Measurements from ENCODE around the gene PFDN1.

The PFDN1 gene

GRCh38 chr5:140318792-140319191 lies 15.9 kb upstream of the PFDN1 start:
- Histone ChIP-seq H3K4me1 (peaks cover 15% of the 10 kb centered on the region), H3K27me3 (no peaks in the 10 kb centered on the region), H3K4me3 (no peak overlapping the region), H3K9ac (no peak overlapping the region), H3K27ac (no peak overlapping the region), H3K4me2 (no peak overlapping the region), H3K36me3 (no peaks in the 10 kb centered on the region), H4K20me1 (no peaks in the 10 kb centered on the region), H3K9me3 (no peaks in the 10 kb centered on the region)
- TF ChIP-seq Cebpa-rat (IDR thresholded peaks at IDR 0.05): no peak

- Histone ChIP-seq H4K20me1 (no peaks in the 10 kb centered on the region), H3K4me2 (no peak overlapping the region)
Measured at GRCh38 chr5:140317859-140318258, 15.0 kb upstream of the PFDN1 start.

GRCh38 chr5:140312791-140313189 lies 9.9 kb upstream of the PFDN1 start:
- H3K36me3 ChIP-seq: no peaks in the 10 kb centered on the region
- H3K27ac ChIP-seq: peak overlapping the region; percentile 69
- peak overlapping the region; percentile 81 for H3K4me2 ChIP-seq
- no peaks in the 10 kb centered on the region for H4K20me1 ChIP-seq
- no peak overlapping the region for H3K9ac ChIP-seq
- no peaks in the 10 kb centered on the region for H3K27me3 ChIP-seq
- peaks cover 30% of the 10 kb centered on the region for H3K4me1 ChIP-seq
- no peaks in the 10 kb centered on the region for H3K9me3 ChIP-seq
- no peak overlapping the region for H3K4me3 ChIP-seq
- TF ChIP-seq Cebpa-rat (IDR thresholded peaks at IDR 0.05): no peak

More at GRCh38 chr5:140317859-140318258, 15.0 kb upstream of the PFDN1 start:
- TF ChIP-seq Cebpa-rat (IDR thresholded peaks at IDR 0.05): no peak
- Histone ChIP-seq H3K9me3 (no peaks in the 10 kb centered on the region), H3K36me3 (no peaks in the 10 kb centered on the region), H3K4me3 (no peak overlapping the region), H3K9ac (no peak overlapping the region), H3K4me1 (peaks cover 13% of the 10 kb centered on the region), H3K27ac (no peak overlapping the region), H3K27me3 (no peaks in the 10 kb centered on the region)

- H3K27me3 ChIP-seq: no peaks in the 10 kb centered on the region
- no peaks in the 10 kb centered on the region for H4K20me1 ChIP-seq
- TF ChIP-seq Cebpa-rat (IDR thresholded peaks at IDR 0.05): no peak
- H3K9me3 ChIP-seq: no peaks in the 10 kb centered on the region
- peak overlapping the region; percentile 81 for H3K4me2 ChIP-seq
- H3K9ac ChIP-seq: peak overlapping the region; percentile 47
- peak overlapping the region; percentile 23 for H3K4me3 ChIP-seq
- peaks cover 30% of the 10 kb centered on the region for H3K4me1 ChIP-seq
- H3K27ac ChIP-seq: peak overlapping the region; percentile 69
- no peaks in the 10 kb centered on the region for H3K36me3 ChIP-seq
Measured at GRCh38 chr5:140312067-140312790, 9.3 kb upstream of the PFDN1 start.

GRCh38 chr5:140311011-140311467 lies 8.1 kb upstream of the PFDN1 start:
- no peaks in the 10 kb centered on the region for H3K36me3 ChIP-seq
- H4K20me1 ChIP-seq: no peaks in the 10 kb centered on the region
- H3K9ac ChIP-seq: no peak overlapping the region
- no peak overlapping the region for H3K4me3 ChIP-seq
- H3K4me2 ChIP-seq: no peak overlapping the region
- TF ChIP-seq Cebpa-rat (IDR thresholded peaks at IDR 0.05): no peak
- peaks cover 40% of the 10 kb centered on the region for H3K4me1 ChIP-seq
- no peaks in the 10 kb centered on the region for H3K27me3 ChIP-seq
- H3K27ac ChIP-seq: no peak overlapping the region
- no peaks in the 10 kb centered on the region for H3K9me3 ChIP-seq

GRCh38 chr5:140310434-140310833 lies 7.5 kb upstream of the PFDN1 start:
- no peak overlapping the region for H3K27ac ChIP-seq
- no peaks in the 10 kb centered on the region for H3K36me3 ChIP-seq
- H3K9me3 ChIP-seq: no peaks in the 10 kb centered on the region
- TF ChIP-seq Cebpa-rat (IDR thresholded peaks at IDR 0.05): no peak
- no peaks in the 10 kb centered on the region for H3K27me3 ChIP-seq
- H3K4me3 ChIP-seq: no peak overlapping the region
- peaks cover 41% of the 10 kb centered on the region for H3K4me1 ChIP-seq
- no peak overlapping the region for H3K9ac ChIP-seq
- H3K4me2 ChIP-seq: no peak overlapping the region
- no peaks in the 10 kb centered on the region for H4K20me1 ChIP-seq

GRCh38 chr5:140309706-140310249 lies 6.9 kb upstream of the PFDN1 start:
- H3K9me3 ChIP-seq: no peaks in the 10 kb centered on the region
- no peak overlapping the region for H3K27ac ChIP-seq
- H3K9ac ChIP-seq: no peak overlapping the region
- no peaks in the 10 kb centered on the region for H4K20me1 ChIP-seq
- no peaks in the 10 kb centered on the region for H3K27me3 ChIP-seq
- no peak overlapping the region for H3K4me2 ChIP-seq
- no peak for TF ChIP-seq Cebpa-rat (IDR thresholded peaks at IDR 0.05)
- H3K4me1 ChIP-seq: peaks cover 41% of the 10 kb centered on the region
- H3K4me3 ChIP-seq: no peak overlapping the region
- no peaks in the 10 kb centered on the region for H3K36me3 ChIP-seq

GRCh38 chr5:140305471-140305870 lies 2.6 kb upstream of the PFDN1 start:
- Histone ChIP-seq H3K9ac (no peak overlapping the region), H3K4me2 (no peak overlapping the region), H4K20me1 (no peaks in the 10 kb centered on the region), H3K4me1 (peaks cover 35% of the 10 kb centered on the region), H3K36me3 (peaks cover under 1% of the 10 kb centered on the region; the same call in 1 of the 2 replicates), H3K27me3 (no peaks in the 10 kb centered on the region), H3K9me3 (no peaks in the 10 kb centered on the region), H3K27ac (no peak overlapping the region), H3K4me3 (no peak overlapping the region)
- TF ChIP-seq Cebpa-rat (IDR thresholded peaks at IDR 0.05): no peak

- TF ChIP-seq Cebpa-rat (IDR thresholded peaks at IDR 0.05): no peak
- no peak overlapping the region for H3K27ac ChIP-seq
Measured at GRCh38 chr5:140303966-140304365, 1.1 kb upstream of the PFDN1 start.

GRCh38 chr5:140301136-140301535 lies 1.8 kb downstream of the PFDN1 start:
- peaks cover 26% of the 10 kb centered on the region for H3K4me1 ChIP-seq
- no peak overlapping the region for H3K4me3 ChIP-seq
- no peaks in the 10 kb centered on the region for H3K27me3 ChIP-seq
- peaks cover 36% of the 10 kb centered on the region for H3K36me3 ChIP-seq
- H3K9me3 ChIP-seq: no peaks in the 10 kb centered on the region
- H3K27ac ChIP-seq: no peak overlapping the region
- 0 out of 2 replicates have a peak, but pooled peaks cover 11% of the 10 kb centered on the region for H4K20me1 ChIP-seq
- TF ChIP-seq Cebpa-rat (IDR thresholded peaks at IDR 0.05): no peak
- H3K9ac ChIP-seq: no peak overlapping the region
- peak overlapping the region; percentile 91 for H3K4me2 ChIP-seq

More at GRCh38 chr5:140303966-140304365, 1.1 kb upstream of the PFDN1 start:
- Histone ChIP-seq H3K4me2 (no peak overlapping the region), H3K4me3 (no peak overlapping the region), H4K20me1 (no peaks in the 10 kb centered on the region), H3K9me3 (no peaks in the 10 kb centered on the region), H3K27me3 (no peaks in the 10 kb centered on the region), H3K36me3 (peaks cover 15% of the 10 kb centered on the region), H3K9ac (no peak overlapping the region), H3K4me1 (peaks cover 35% of the 10 kb centered on the region)

All from BLaER1 (cell line).